Activated naive CD8-positive, alpha-beta T cell treated with anti-CD3 and anti-CD28 coated beads, Interleukin-2, amount 10 ng/mL, durations not matched to agents 7 days and 5 days (primary cell): ENCODE results near the gene ALPG. TPM values are rescaled to one million over a fixed set of nuclear protein-coding genes. Genes with fewer than 3 reads are reported as not detected.

Experiments used
- ATAC-seq: fragments of 150-1000 bp; cut with Tn5 transposase; one replicate; pipeline ENCODE4 v1.10.0; 2021; ENCODE audit warnings: low read depth, moderate library complexity
- POLR2A ChIA-PET: fragments of 350-600 bp; sonication (Branson Sonifier 250); formaldehyde crosslinking; loops from one replicate; lab custom pipeline; 2021; ENCODE audit warnings: antibody characterized with exemption; lab: Charles Lee
- DNase-seq: peaks from one replicate; pipeline ENCODE4 v3.0.0; 2021
- H3K27ac Mint-ChIP-seq: one replicate; pipeline ENCODE4 v1.8.0; 2022; ENCODE audit warnings: mild to moderate bottlenecking, mixed read lengths
- H3K27me3 Mint-ChIP-seq: one replicate; pipeline ENCODE4 v1.8.0; 2022; ENCODE audit warnings: mild to moderate bottlenecking, moderate library complexity, mixed read lengths
- H3K36me3 Mint-ChIP-seq: one replicate; pipeline ENCODE4 v1.8.0; 2021; ENCODE audit warnings: mild to moderate bottlenecking, mixed read lengths
- H3K4me1 Mint-ChIP-seq: one replicate; pipeline ENCODE4 v1.8.0; 2021; ENCODE audit warnings: mixed read lengths
- H3K4me3 Mint-ChIP-seq: one replicate; pipeline ENCODE4 v1.8.0; 2022; ENCODE audit warnings: mild to moderate bottlenecking, moderate library complexity, mixed read lengths
- H3K9me3 Mint-ChIP-seq: one replicate; pipeline ENCODE4 v1.8.0; 2021; ENCODE audit warnings: mixed read lengths
- total RNA-seq, 2 experiments: library from RNA; stranded (reverse); gene quantifications; one replicate each; pipeline ENCODE4 v1.2.3, GENCODE V29; 2021

Gene ALPG
- total RNA-seq, 2 experiments from 2014 or later, result not detected

DNA sequence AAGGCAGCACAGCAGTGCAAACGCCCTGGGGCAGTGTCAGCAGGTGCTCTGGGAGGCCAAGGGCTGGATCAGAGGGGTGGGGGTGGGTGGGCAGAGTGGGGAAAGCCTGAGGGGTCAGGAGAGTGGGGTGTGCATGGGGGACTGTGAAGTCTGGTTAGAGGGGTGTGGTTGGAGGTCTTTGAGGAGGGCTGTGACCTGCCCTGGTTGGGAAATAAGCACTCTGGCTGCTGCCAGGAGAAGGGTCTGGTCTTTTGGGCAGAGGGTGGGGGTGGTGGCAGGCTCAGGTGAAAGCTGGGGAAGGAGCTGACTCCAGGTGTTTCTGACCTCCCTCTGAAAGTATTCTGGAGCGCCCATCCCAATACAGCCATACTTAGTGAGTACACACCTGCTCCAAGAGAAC is 53.5 kb downstream of the ALPG start:
- POLR2A ChIA-PET, result no interaction called here
- ATAC-seq, result no peak
- H3K36me3 Mint-ChIP-seq, result no peaks in the 10 kb centered on the region
- peaks cover 20% of the 10 kb centered on the region for H3K27me3 Mint-ChIP-seq
- no peaks in the 10 kb centered on the region for H3K9me3 Mint-ChIP-seq
- H3K4me1 Mint-ChIP-seq, result no peaks in the 10 kb centered on the region
- H3K27ac Mint-ChIP-seq, result no peak overlapping the region
- no peak for DNase-seq
- no peak overlapping the region for H3K4me3 Mint-ChIP-seq

Other genes with a start within 250 kb of the ALPG start
- not detected for gene ALPP, start 28.1 kb upstream of the ALPG start, total RNA-seq
- not detected for gene ALPI, start 49.3 kb downstream of the ALPG start, total RNA-seq
- not detected for gene ECEL1, start 81.0 kb downstream of the ALPG start, total RNA-seq
- gene PRSS56, start 113.5 kb downstream of the ALPG start, total RNA-seq, result not detected
- not detected for gene CHRND, start 119.3 kb downstream of the ALPG start, total RNA-seq
- not detected for gene CHRNG, start 132.8 kb downstream of the ALPG start, total RNA-seq
- gene TIGD1, start 143.7 kb downstream of the ALPG start, total RNA-seq, result 10 to 100 TPM; 11.7 to 12.8 TPM
- gene EIF4E2, start 143.8 kb downstream of the ALPG start, total RNA-seq, result 10 to 100 TPM; 61.0 to 65.2 TPM
- gene EFHD1, start 226.8 kb downstream of the ALPG start, total RNA-seq, result 1 to 10 TPM; 7.6 to 8.8 TPM